Measurements from ENCODE around the gene DSCAML1.

Gene DSCAML1

GRCh38 chr11:117688255-117688797, 108.7 kb downstream of the DSCAML1 start:
- no peak for TF ChIP-seq CTCF (IDR thresholded peaks at IDR 0.05; ENCODE audit: low read length)
- TF ChIP-seq EZH2 (IDR thresholded peaks at IDR 0.05; ENCODE audit: borderline replicate concordance, low read length), result no peak
- H3K9me2 ChIP-seq (ENCODE audit: low read depth, low read length), result no peaks in the 10 kb centered on the region

GRCh38 chr11:117687776-117688175, 109.2 kb downstream of the DSCAML1 start:
- H3K27me3 ChIP-seq (ENCODE audit: insufficient read depth, low read length), result no peaks in the 10 kb centered on the region
- H3K4me3 ChIP-seq (ENCODE audit: low read depth, low read length, poor library complexity, severe bottlenecking), result no peak overlapping the region
- H3K27ac ChIP-seq (ENCODE audit: low read depth, low read length, poor library complexity, severe bottlenecking), result no peak overlapping the region
- H3K4me2 ChIP-seq (ENCODE audit: low read length), result no peak overlapping the region
- H3K4me1 ChIP-seq (ENCODE audit: insufficient read depth, low read length, severe bottlenecking), result no peaks in the 10 kb centered on the region
- no peak overlapping the region for H2AFZ ChIP-seq (ENCODE audit: low read length)
- no peaks in the 10 kb centered on the region for H3K9me3 ChIP-seq (ENCODE audit: low read length)
- H4K20me1 ChIP-seq (ENCODE audit: insufficient read depth, low read length), result no peaks in the 10 kb centered on the region
- H3K79me2 ChIP-seq (ENCODE audit: insufficient read depth, low read length), result no peaks in the 10 kb centered on the region
- no peaks in the 10 kb centered on the region for H3F3A ChIP-seq (ENCODE audit: insufficient read depth, low read length)
- TF ChIP-seq CTCF (IDR thresholded peaks at IDR 0.05; ENCODE audit: low read length) (no peak), EZH2 (IDR thresholded peaks at IDR 0.05; ENCODE audit: borderline replicate concordance, low read length) (no peak)
- H3K36me3 ChIP-seq (ENCODE audit: insufficient read depth, low read length), result no peaks in the 10 kb centered on the region
- no peak overlapping the region for H3K9ac ChIP-seq (ENCODE audit: low read length)
- no peaks in the 10 kb centered on the region for H3K9me2 ChIP-seq (ENCODE audit: low read depth, low read length)

More at GRCh38 chr11:117688255-117688797, 108.7 kb downstream of the DSCAML1 start:
- H3K79me2 ChIP-seq (ENCODE audit: insufficient read depth, low read length), result no peaks in the 10 kb centered on the region
- H3K27ac ChIP-seq (ENCODE audit: low read depth, low read length, poor library complexity, severe bottlenecking), result no peak overlapping the region
- H3K4me3 ChIP-seq (ENCODE audit: low read depth, low read length, poor library complexity, severe bottlenecking), result no peak overlapping the region
- H2AFZ ChIP-seq (ENCODE audit: low read length), result no peak overlapping the region
- H3K9ac ChIP-seq (ENCODE audit: low read length), result no peak overlapping the region
- no peaks in the 10 kb centered on the region for H3K27me3 ChIP-seq (ENCODE audit: insufficient read depth, low read length)
- H3K9me3 ChIP-seq (ENCODE audit: low read length), result no peaks in the 10 kb centered on the region
- H3F3A ChIP-seq (ENCODE audit: insufficient read depth, low read length), result no peaks in the 10 kb centered on the region
- H4K20me1 ChIP-seq (ENCODE audit: insufficient read depth, low read length), result no peaks in the 10 kb centered on the region
- no peak overlapping the region for H3K4me2 ChIP-seq (ENCODE audit: low read length)
- no peaks in the 10 kb centered on the region for H3K4me1 ChIP-seq (ENCODE audit: insufficient read depth, low read length, severe bottlenecking)
- no peaks in the 10 kb centered on the region for H3K36me3 ChIP-seq (ENCODE audit: insufficient read depth, low read length)

GRCh38 chr11:117686711-117687110, 110.3 kb downstream of the DSCAML1 start:
- H3K4me1 ChIP-seq (ENCODE audit: insufficient read depth, low read length, severe bottlenecking), result no peaks in the 10 kb centered on the region
- no peak overlapping the region for H3K9ac ChIP-seq (ENCODE audit: low read length)
- H3F3A ChIP-seq (ENCODE audit: insufficient read depth, low read length), result no peaks in the 10 kb centered on the region
- H3K9me3 ChIP-seq (ENCODE audit: low read length), result no peaks in the 10 kb centered on the region
- H3K4me2 ChIP-seq (ENCODE audit: low read length), result no peak overlapping the region
- no peak for TF ChIP-seq EZH2 (IDR thresholded peaks at IDR 0.05; ENCODE audit: borderline replicate concordance, low read length)
- TF ChIP-seq CTCF (IDR thresholded peaks at IDR 0.05; ENCODE audit: low read length), result no peak
- H4K20me1 ChIP-seq (ENCODE audit: insufficient read depth, low read length), result no peaks in the 10 kb centered on the region
- H3K79me2 ChIP-seq (ENCODE audit: insufficient read depth, low read length), result no peaks in the 10 kb centered on the region
- H3K36me3 ChIP-seq (ENCODE audit: insufficient read depth, low read length), result no peaks in the 10 kb centered on the region
- H3K4me3 ChIP-seq (ENCODE audit: low read depth, low read length, poor library complexity, severe bottlenecking), result no peak overlapping the region
- no peak overlapping the region for H3K27ac ChIP-seq (ENCODE audit: low read depth, low read length, poor library complexity, severe bottlenecking)
- no peak overlapping the region for H2AFZ ChIP-seq (ENCODE audit: low read length)
- H3K9me2 ChIP-seq (ENCODE audit: low read depth, low read length), result no peaks in the 10 kb centered on the region
- H3K27me3 ChIP-seq (ENCODE audit: insufficient read depth, low read length), result no peaks in the 10 kb centered on the region

All from OCI-LY1 (cell line).